ENCODE measurements around the gene LPCAT2.

GRCh38 chr16:55515111-55515510 lies 6.2 kb downstream of the LPCAT2 start:
- TF ChIP-seq U2AF1 (optimal IDR thresholded peaks at IDR 0.05; ENCODE audit: low read depth, low read length) = no peak
- no peak for TF ChIP-seq ZNF280D (CRISPR knock-in tag; IDR thresholded peaks at IDR 0.05)
- no peak for TF ChIP-seq XBP1 (CRISPR knock-in tag; IDR thresholded peaks at IDR 0.05)
- no peak for TF ChIP-seq MAFK (conservative IDR thresholded peaks at IDR 0.05 in 1 of 2, IDR thresholded peaks at IDR 0.05 in 1 of 2; ENCODE audit: low read length in 2 of 2)
- TF ChIP-seq FOXM1 (CRISPR knock-in tag; IDR thresholded peaks at IDR 0.05) = no peak
- no peak for TF ChIP-seq ATF3 (CRISPR knock-in tag; IDR thresholded peaks at IDR 0.05)
- no peak for TF ChIP-seq ZNF513 (CRISPR knock-in tag; conservative IDR thresholded peaks at IDR 0.05)
- no peak for TF ChIP-seq ZBTB7B (CRISPR knock-in tag; IDR thresholded peaks at IDR 0.05)
- no peak for TF ChIP-seq ZNF180 (CRISPR knock-in tag; IDR thresholded peaks at IDR 0.05; ENCODE audit: borderline replicate concordance, low read depth)
- no peak for TF ChIP-seq ZKSCAN1 (IDR thresholded peaks at IDR 0.05; ENCODE audit: low read length)
- no peak for TF ChIP-seq TARDBP (CRISPR knock-in tag; IDR thresholded peaks at IDR 0.05)
- no peak for TF ChIP-seq DNMT1 (CRISPR knock-in tag; IDR thresholded peaks at IDR 0.05)
- TF ChIP-seq SNAPC4 (CRISPR knock-in tag; IDR thresholded peaks at IDR 0.05) = no peak

Measured in HepG2 (cell line).